Gastrocnemius medialis (tissue), 4 donors: ENCODE data around the gene LINC00237.

Experiments used
- CTCF ChIP-seq, 5 experiments: fragments of 450-650 bp in 3 of 5; fragments of 200-600 bp in 2 of 5; sonication (generic) in 2 of 5; IDR thresholded peaks in 4 of 5; conservative IDR thresholded peaks in 1 of 5; 1 replicate in 4 of 5; 2 replicates in 1 of 5; pipeline ENCODE4 v1.5.1; 2016 to 2019; ENCODE audit warnings: antibody characterized with exemption in 5 of 5, mild to moderate bottlenecking in 3 of 5, moderate library complexity in 3 of 5
- POLR2A ChIP-seq, 2 donors: fragments of 450-650 bp; IDR thresholded peaks; one replicate each; pipeline ENCODE4 v1.6.1; 2017; ENCODE audit warnings: antibody characterized with exemption in 2 of 2, mild to moderate bottlenecking in 2 of 2, moderate library complexity in 2 of 2

- TF ChIP-seq CTCF (IDR thresholded peaks at IDR 0.05 in 4 of 5, conservative IDR thresholded peaks at IDR 0.05 in 1 of 5) = no peak
- TF ChIP-seq POLR2A (IDR thresholded peaks at IDR 0.05) = no peak
Measured at GRCh38 chr20:21154692-21155091, 48.5 kb upstream of the LINC00237 start.
